Ectodermal cell (in vitro differentiated cells): ENCODE data around the gene MAP4K4.

ENCODE experiments used
- H3K27ac ChIP-seq: 2 replicates; pipeline ENCODE4 v1.7.0; 2013; ENCODE audit warnings: mild to moderate bottlenecking, low read depth, low read length; ENCODE audit not compliant: insufficient read depth, poor library complexity, severe bottlenecking
- H3K27me3 ChIP-seq: 2 replicates; pipeline ENCODE4 v1.7.0; 2013; ENCODE audit warnings: mild to moderate bottlenecking, low read length; ENCODE audit not compliant: insufficient read depth, control insufficient read depth, poor library complexity, severe bottlenecking
- H3K36me3 ChIP-seq: one replicate; pipeline ENCODE4 v1.7.0; 2013; ENCODE audit warnings: low read length; ENCODE audit not compliant: control insufficient read depth, insufficient read depth
- H3K4me1 ChIP-seq: one replicate; pipeline ENCODE4 v1.7.0; 2013; ENCODE audit warnings: low read length; ENCODE audit not compliant: control insufficient read depth, insufficient read depth
- H3K4me3 ChIP-seq: 2 replicates; pipeline ENCODE4 v1.7.0; 2013; ENCODE audit warnings: low read depth, low read length, control low read depth; ENCODE audit not compliant: insufficient read depth
- H3K9me3 ChIP-seq: 2 replicates; pipeline ENCODE4 v1.7.0; 2013; ENCODE audit warnings: mild to moderate bottlenecking, low read length, moderate library complexity; ENCODE audit not compliant: control insufficient read depth
- WGBS, 2 experiments: methylation state at CpG; one replicate each; pipeline ENCODE4 v1.1.7; 2013; ENCODE audit warnings: missing lambda C conversion rate in 2 of 2; 5-methylcytosine and 5-hydroxymethylcytosine counted together

MAP4K4 gene

GRCh38 chr2:101821059-101821805 is 123.7 kb downstream of the MAP4K4 start:
- WGBS, 2 experiments, result 96 to 97% methylated on average over 3 of the region's 3 CpGs
- Histone ChIP-seq H3K36me3 (peaks cover 4% of the 10 kb centered on the region), H3K9me3 (no peaks in the 10 kb centered on the region), H3K4me1 (peaks cover 31% of the 10 kb centered on the region), H3K4me3 (no peak overlapping the region), H3K27me3 (no peaks in the 10 kb centered on the region), H3K27ac (no peak overlapping the region)

GRCh38 chr2:101821828-101822458 is 124.4 kb downstream of the MAP4K4 start:
- 94% methylated on average over 4 to 6 of the region's 6 CpGs for WGBS, 2 experiments
- Histone ChIP-seq H3K36me3 (peaks cover 8% of the 10 kb centered on the region), H3K27me3 (no peaks in the 10 kb centered on the region), H3K4me3 (no peak overlapping the region), H3K9me3 (no peaks in the 10 kb centered on the region), H3K4me1 (peaks cover 31% of the 10 kb centered on the region), H3K27ac (no peak overlapping the region)

- peaks cover 14% of the 10 kb centered on the region for H3K36me3 ChIP-seq
- no peak overlapping the region for H3K27ac ChIP-seq
- H3K4me1 ChIP-seq, result peaks cover 18% of the 10 kb centered on the region
- H3K9me3 ChIP-seq, result no peaks in the 10 kb centered on the region
- no peaks in the 10 kb centered on the region for H3K27me3 ChIP-seq
- 53 to 55% methylated on average over 14 of the region's 14 CpGs for WGBS, 2 experiments
- H3K4me3 ChIP-seq, result no peak overlapping the region
These were observed 125.9 kb downstream of the MAP4K4 start for GRCh38 chr2:101823347-101823791.

- no peaks in the 10 kb centered on the region for H3K27me3 ChIP-seq
- H3K4me1 ChIP-seq, result peaks cover 13% of the 10 kb centered on the region
- H3K36me3 ChIP-seq, result peaks cover 14% of the 10 kb centered on the region
- 93 to 95% methylated on average over 3 of the region's 4 CpGs for WGBS, 2 experiments
- H3K9me3 ChIP-seq, result no peaks in the 10 kb centered on the region
- no peak overlapping the region for H3K4me3 ChIP-seq
- H3K27ac ChIP-seq, result no peak overlapping the region
These were observed 126.4 kb downstream of the MAP4K4 start for GRCh38 chr2:101823859-101824258.

GRCh38 chr2:101826716-101827115 is 129.2 kb downstream of the MAP4K4 start:
- H3K27me3 ChIP-seq, result no peaks in the 10 kb centered on the region
- H3K36me3 ChIP-seq, result peaks cover 18% of the 10 kb centered on the region
- H3K9me3 ChIP-seq, result no peaks in the 10 kb centered on the region
- no peak overlapping the region for H3K27ac ChIP-seq
- H3K4me1 ChIP-seq, result no peaks in the 10 kb centered on the region
- 100% methylated on average over 1 of the region's 2 CpGs for WGBS, 2 experiments
- no peak overlapping the region for H3K4me3 ChIP-seq

GRCh38 chr2:101827246-101827645 is 129.7 kb downstream of the MAP4K4 start:
- no peaks in the 10 kb centered on the region for H3K27me3 ChIP-seq
- H3K27ac ChIP-seq, result no peak overlapping the region
- H3K4me3 ChIP-seq, result no peak overlapping the region
- no peaks in the 10 kb centered on the region for H3K9me3 ChIP-seq
- H3K4me1 ChIP-seq, result no peaks in the 10 kb centered on the region
- WGBS, 2 experiments, result 95 to 96% methylated on average over 2 of the region's 2 CpGs
- peaks cover 20% of the 10 kb centered on the region for H3K36me3 ChIP-seq

GRCh38 chr2:101828257-101828656 is 130.8 kb downstream of the MAP4K4 start:
- Histone ChIP-seq H3K4me1 (no peaks in the 10 kb centered on the region), H3K27ac (no peak overlapping the region), H3K9me3 (no peaks in the 10 kb centered on the region), H3K36me3 (peaks cover 20% of the 10 kb centered on the region), H3K4me3 (no peak overlapping the region), H3K27me3 (no peaks in the 10 kb centered on the region)
- 84 to 94% methylated on average over 5 of the region's 5 CpGs for WGBS, 2 experiments

- no peak overlapping the region for H3K27ac ChIP-seq
- H3K4me3 ChIP-seq, result no peak overlapping the region
- H3K27me3 ChIP-seq, result no peaks in the 10 kb centered on the region
- H3K36me3 ChIP-seq, result peaks cover 20% of the 10 kb centered on the region
- H3K9me3 ChIP-seq, result no peaks in the 10 kb centered on the region
- no peaks in the 10 kb centered on the region for H3K4me1 ChIP-seq
- WGBS, 2 experiments, result 95 to 96% methylated on average over 7 of the region's 7 CpGs
These were observed 131.3 kb downstream of the MAP4K4 start for GRCh38 chr2:101828673-101829334.

GRCh38 chr2:101829429-101829828 is 131.9 kb downstream of the MAP4K4 start:
- H3K4me1 ChIP-seq, result no peaks in the 10 kb centered on the region
- no peak overlapping the region for H3K4me3 ChIP-seq
- H3K27me3 ChIP-seq, result no peaks in the 10 kb centered on the region
- H3K27ac ChIP-seq, result no peak overlapping the region
- WGBS, 2 experiments, result 95 to 98% methylated on average over 3 of the region's 3 CpGs
- H3K9me3 ChIP-seq, result no peaks in the 10 kb centered on the region
- peaks cover 20% of the 10 kb centered on the region for H3K36me3 ChIP-seq

GRCh38 chr2:101830146-101830545 is 132.6 kb downstream of the MAP4K4 start:
- peaks cover 24% of the 10 kb centered on the region for H3K36me3 ChIP-seq
- no peaks in the 10 kb centered on the region for H3K27me3 ChIP-seq
- no peaks in the 10 kb centered on the region for H3K9me3 ChIP-seq
- no peaks in the 10 kb centered on the region for H3K4me1 ChIP-seq
- no peak overlapping the region for H3K4me3 ChIP-seq
- WGBS, 2 experiments, result 93 to 100% methylated on average over 1 of the region's 1 CpG
- no peak overlapping the region for H3K27ac ChIP-seq
